Measurements from ENCODE around the gene RALGPS1.

The RALGPS1 gene

GRCh38 chr9:127123064-127123890 lies 208.7 kb downstream of the RALGPS1 start:
- DNase-seq (ENCODE audit: low read depth), result no peak
- peak overlapping the region; percentile 76 for H3K4me3 ChIP-seq (ENCODE audit: low read length)
- TF ChIP-seq, protein P1, sequence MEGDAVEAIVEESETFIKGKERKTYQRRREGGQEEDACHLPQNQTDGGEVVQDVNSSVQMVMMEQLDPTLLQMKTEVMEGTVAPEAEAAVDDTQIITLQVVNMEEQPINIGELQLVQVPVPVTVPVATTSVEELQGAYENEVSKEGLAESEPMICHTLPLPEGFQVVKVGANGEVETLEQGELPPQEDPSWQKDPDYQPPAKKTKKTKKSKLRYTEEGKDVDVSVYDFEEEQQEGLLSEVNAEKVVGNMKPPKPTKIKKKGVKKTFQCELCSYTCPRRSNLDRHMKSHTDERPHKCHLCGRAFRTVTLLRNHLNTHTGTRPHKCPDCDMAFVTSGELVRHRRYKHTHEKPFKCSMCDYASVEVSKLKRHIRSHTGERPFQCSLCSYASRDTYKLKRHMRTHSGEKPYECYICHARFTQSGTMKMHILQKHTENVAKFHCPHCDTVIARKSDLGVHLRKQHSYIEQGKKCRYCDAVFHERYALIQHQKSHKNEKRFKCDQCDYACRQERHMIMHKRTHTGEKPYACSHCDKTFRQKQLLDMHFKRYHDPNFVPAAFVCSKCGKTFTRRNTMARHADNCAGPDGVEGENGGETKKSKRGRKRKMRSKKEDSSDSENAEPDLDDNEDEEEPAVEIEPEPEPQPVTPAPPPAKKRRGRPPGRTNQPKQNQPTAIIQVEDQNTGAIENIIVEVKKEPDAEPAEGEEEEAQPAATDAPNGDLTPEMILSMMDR (conservative IDR thresholded peaks at IDR 0.05; ENCODE audit: low read depth, low read length), result no peak

- TF ChIP-seq, protein P1 (conservative IDR thresholded peaks at IDR 0.05; ENCODE audit: low read depth, low read length), result no peak
- no peak for DNase-seq (ENCODE audit: low read depth)
- H3K4me3 ChIP-seq (ENCODE audit: low read length), result no peak overlapping the region
These were observed 209.5 kb downstream of the RALGPS1 start for GRCh38 chr9:127124111-127124531.

DNA sequence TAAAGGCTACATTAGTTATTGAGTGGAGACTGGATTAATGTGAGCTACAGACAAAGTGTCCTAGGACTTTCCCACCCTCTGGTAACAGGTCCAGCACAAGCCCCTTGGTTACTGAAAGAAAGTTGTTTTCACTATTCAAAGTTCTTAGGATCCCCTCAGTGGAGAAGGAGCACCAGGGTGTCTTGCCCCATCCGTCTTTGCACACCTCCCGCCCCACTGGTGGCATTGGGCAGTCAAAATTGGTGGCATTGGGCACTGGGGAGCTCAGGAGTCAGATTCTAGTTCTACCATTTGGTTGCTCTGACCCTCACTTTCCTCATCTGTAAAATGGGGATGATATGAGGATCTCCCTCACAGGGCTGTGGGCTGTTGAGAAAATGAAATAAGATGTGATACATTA lies 210.2 kb downstream of the RALGPS1 start:
- TF ChIP-seq, protein P1 (conservative IDR thresholded peaks at IDR 0.05; ENCODE audit: low read depth, low read length), result no peak
- DNase-seq (ENCODE audit: low read depth), result no peak
- no peak overlapping the region for H3K4me3 ChIP-seq (ENCODE audit: low read length)

- H3K4me3 ChIP-seq (ENCODE audit: low read length), result no peak overlapping the region
- TF ChIP-seq, protein P1 (conservative IDR thresholded peaks at IDR 0.05; ENCODE audit: low read depth, low read length), result no peak
- no peak for DNase-seq (ENCODE audit: low read depth)
These were observed 212.4 kb downstream of the RALGPS1 start for GRCh38 chr9:127126971-127127370.

DNA sequence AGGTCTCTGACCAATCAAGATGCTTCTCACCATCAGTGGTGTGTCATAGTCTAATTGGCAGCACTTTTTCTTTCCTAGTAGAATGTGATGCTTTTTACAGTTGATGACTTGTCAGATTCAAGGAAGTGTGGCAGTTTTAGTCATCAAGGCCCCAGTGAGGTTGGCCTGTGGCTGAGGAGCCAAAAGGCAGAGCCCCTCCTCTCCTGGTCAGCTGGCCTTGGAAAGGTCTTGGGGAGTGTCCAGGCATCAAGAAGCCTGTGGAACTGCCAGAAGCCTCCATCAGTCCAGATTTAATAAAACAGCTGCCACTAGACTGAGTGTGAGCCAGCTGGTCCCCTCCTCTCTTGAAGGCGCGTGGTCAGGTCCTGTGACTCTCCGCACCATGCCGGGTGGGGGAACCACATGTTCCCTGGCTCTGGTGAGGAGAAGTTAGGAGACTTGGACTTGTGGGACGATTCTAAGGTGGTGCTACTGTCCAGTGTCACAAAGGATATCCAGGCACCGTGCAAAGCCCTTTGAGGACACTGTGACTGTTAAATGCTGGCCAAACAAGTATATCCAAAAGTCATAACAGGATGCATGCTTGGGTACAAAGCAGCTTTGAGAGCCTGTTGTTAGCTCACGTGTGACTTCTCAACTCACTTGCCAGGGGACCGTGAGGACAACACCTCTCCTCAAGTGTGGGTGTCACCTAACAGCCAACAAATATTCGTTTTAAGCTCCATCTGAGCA lies 213.9 kb downstream of the RALGPS1 start:
- DNase-seq (ENCODE audit: low read depth), result no peak
- TF ChIP-seq, protein P1 (conservative IDR thresholded peaks at IDR 0.05; ENCODE audit: low read depth, low read length), result no peak
- H3K4me3 ChIP-seq (ENCODE audit: low read length), result no peak overlapping the region

- no peak overlapping the region for H3K4me3 ChIP-seq (ENCODE audit: low read length)
These were observed 214.6 kb downstream of the RALGPS1 start for GRCh38 chr9:127129073-127129717.

More at GRCh38 chr9:127129073-127129717, 214.6 kb downstream of the RALGPS1 start:
- no peak for DNase-seq (ENCODE audit: low read depth)
- TF ChIP-seq, protein P1 (conservative IDR thresholded peaks at IDR 0.05; ENCODE audit: low read depth, low read length), result no peak

Data from retinal pigment epithelial cell (primary cell).